Measurements from ENCODE around the gene MYCN.
"Not testable (repeated sequence)": the region's sequence is repeated elsewhere in the genome, so short reads cannot be mapped to it uniquely, and the experiment has no call there.

The MYCN gene

GRCh38 chr2:15908371-15908770 lies 32.0 kb upstream of the MYCN start:
- DNase-seq, result no peak

- DNase-seq, result no peak
Measured at GRCh38 chr2:15909157-15909556, 31.2 kb upstream of the MYCN start.

- DNase-seq, result no peak
Measured at GRCh38 chr2:15909736-15910135, 30.6 kb upstream of the MYCN start.

GRCh38 chr2:15911270-15911669 lies 29.1 kb upstream of the MYCN start:
- not testable (repeated sequence) for DNase-seq

GRCh38 chr2:15911686-15912085 lies 28.7 kb upstream of the MYCN start:
- DNase-seq, result no peak

- DNase-seq, result no peak
Measured at GRCh38 chr2:15912203-15912602, 28.1 kb upstream of the MYCN start.

- no peak for DNase-seq
Measured at GRCh38 chr2:15913146-15913545, 27.2 kb upstream of the MYCN start.

- no peak for DNase-seq
Measured at GRCh38 chr2:15914596-15915385, 25.6 kb upstream of the MYCN start.

- DNase-seq, result not testable (repeated sequence)
Measured at GRCh38 chr2:15915546-15915945, 24.8 kb upstream of the MYCN start.

GRCh38 chr2:15916336-15916735 lies 24.0 kb upstream of the MYCN start:
- no peak for DNase-seq

- DNase-seq, result no peak
Measured at GRCh38 chr2:15918761-15919356, 21.5 kb upstream of the MYCN start.

- DNase-seq, result no peak
Measured at GRCh38 chr2:15919716-15920434, 20.5 kb upstream of the MYCN start.

GRCh38 chr2:15920696-15921095 lies 19.7 kb upstream of the MYCN start:
- DNase-seq, result no peak

- no peak for DNase-seq
Measured at GRCh38 chr2:15923597-15923996, 16.8 kb upstream of the MYCN start.

GRCh38 chr2:15925819-15926218 lies 14.5 kb upstream of the MYCN start:
- no peak for DNase-seq

GRCh38 chr2:15926252-15926651 lies 14.1 kb upstream of the MYCN start:
- DNase-seq, result no peak

GRCh38 chr2:15927551-15928218 lies 12.7 kb upstream of the MYCN start:
- no peak for DNase-seq

GRCh38 chr2:15929008-15929407 lies 11.3 kb upstream of the MYCN start:
- not testable (repeated sequence) for DNase-seq

- no peak for DNase-seq
Measured at GRCh38 chr2:15929861-15930260, 10.5 kb upstream of the MYCN start.

GRCh38 chr2:15930589-15931318 lies 9.6 kb upstream of the MYCN start:
- no peak for DNase-seq

- no peak for DNase-seq
Measured at GRCh38 chr2:15931319-15931890, 8.9 kb upstream of the MYCN start.

- DNase-seq, result no peak
Measured at GRCh38 chr2:15931950-15932349, 8.4 kb upstream of the MYCN start.
